TTC549 (cell line): ENCODE data around the gene MYO16.

Source experiments
- FAIRE-seq: peaks from 2 replicates; lab custom pipeline; 2012; peaks lifted over from hg19 to GRCh38; lab: Jason Lieb, UNC

Gene MYO16

GRCh38 chr13:109126891-109127641 lies 497.7 kb downstream of the MYO16 start:
- FAIRE-seq: no peak

GRCh38 chr13:109128121-109128520 lies 498.7 kb downstream of the MYO16 start:
- FAIRE-seq: no peak

- no peak for FAIRE-seq
Observed at GRCh38 chr13:109130093-109130835, 500.9 kb downstream of the MYO16 start.

GRCh38 chr13:109131698-109132257 lies 502.4 kb downstream of the MYO16 start:
- no peak for FAIRE-seq

- FAIRE-seq: no peak
Observed at GRCh38 chr13:109135018-109135417, 505.6 kb downstream of the MYO16 start.

- no peak for FAIRE-seq
Observed at GRCh38 chr13:109136873-109137272, 507.5 kb downstream of the MYO16 start.

GRCh38 chr13:109139346-109139745 lies 509.9 kb downstream of the MYO16 start:
- FAIRE-seq: no peak

- no peak for FAIRE-seq
Observed at GRCh38 chr13:109140054-109140453, 510.6 kb downstream of the MYO16 start.

- no peak for FAIRE-seq
Observed at GRCh38 chr13:109140479-109141349, 511.3 kb downstream of the MYO16 start.

- no peak for FAIRE-seq
Observed at GRCh38 chr13:109141706-109142105, 512.3 kb downstream of the MYO16 start.

GRCh38 chr13:109144693-109145437 lies 515.5 kb downstream of the MYO16 start:
- no peak for FAIRE-seq

- no peak for FAIRE-seq
Observed at GRCh38 chr13:109145631-109146030, 516.2 kb downstream of the MYO16 start.

GRCh38 chr13:109146393-109146792 lies 517.0 kb downstream of the MYO16 start:
- FAIRE-seq: no peak

- no peak for FAIRE-seq
Observed at GRCh38 chr13:109146912-109147647, 517.7 kb downstream of the MYO16 start.

- no peak for FAIRE-seq
Observed at GRCh38 chr13:109148243-109148642, 518.8 kb downstream of the MYO16 start.

GRCh38 chr13:109150696-109151095 lies 521.3 kb downstream of the MYO16 start:
- no peak for FAIRE-seq

GRCh38 chr13:109151255-109151654 lies 521.8 kb downstream of the MYO16 start:
- no peak for FAIRE-seq

GRCh38 chr13:109151696-109152095 lies 522.3 kb downstream of the MYO16 start:
- FAIRE-seq: no peak

GRCh38 chr13:109152311-109152820 lies 523.0 kb downstream of the MYO16 start:
- FAIRE-seq: no peak

- FAIRE-seq: no peak
Observed at GRCh38 chr13:109152941-109153340, 523.5 kb downstream of the MYO16 start.

- FAIRE-seq: no peak
Observed at GRCh38 chr13:109154146-109154545, 524.7 kb downstream of the MYO16 start.
